WTC11 (cell line): ENCODE data around the gene NSMCE3. TPM values are rescaled to one million over a fixed set of nuclear protein-coding genes. Genes with fewer than 3 reads are reported as not detected.

Source experiments
- ATAC-seq: fragments of 200-7000 bp; cut with Tn5 transposase; 2 replicates; pipeline ENCODE4 v1.10.0; 2021; ENCODE audit warnings: mild to moderate bottlenecking, moderate library complexity
- CTCF ChIA-PET: fragments of 300-600 bp; sonication (Branson Sonifier 250); formaldehyde crosslinking; loops from one replicate; lab custom pipeline; 2021; ENCODE audit warnings: antibody characterized with exemption; lab: Charles Lee
- POLR2A ChIA-PET: fragments of 350-600 bp; sonication (Branson Sonifier 250); formaldehyde crosslinking; loops from one replicate; lab custom pipeline; 2021; ENCODE audit warnings: antibody characterized with exemption; lab: Charles Lee
- DNase-seq: peaks from one replicate; pipeline ENCODE4 v3.0.0; 2021; ENCODE audit warnings: low spot score
- H3K27ac Mint-ChIP-seq: 2 replicates; pipeline ENCODE4 v1.8.0; 2021; ENCODE audit warnings: mixed read lengths
- H3K27me3 Mint-ChIP-seq: 2 replicates; pipeline ENCODE4 v1.8.0; 2021; ENCODE audit warnings: low read depth, mild to moderate bottlenecking, moderate library complexity, mixed read lengths
- H3K36me3 Mint-ChIP-seq: 2 replicates; pipeline ENCODE4 v1.8.0; 2021; ENCODE audit warnings: mixed read lengths
- H3K4me1 Mint-ChIP-seq: 2 replicates; pipeline ENCODE4 v1.8.0; 2022; ENCODE audit warnings: mixed read lengths
- H3K4me3 Mint-ChIP-seq: 2 replicates; pipeline ENCODE4 v1.8.0; 2021; ENCODE audit warnings: mild to moderate bottlenecking, moderate library complexity, mixed read lengths
- H3K9me3 Mint-ChIP-seq: 2 replicates; pipeline ENCODE4 v1.8.0; 2021; ENCODE audit warnings: mixed read lengths
- ATF3 ChIP-seq: sonication (generic); formaldehyde crosslinking; conservative IDR thresholded peaks from 2 replicates; pipeline ENCODE4 v1.8.1; 2022; ENCODE audit warnings: mild to moderate bottlenecking, missing genetic modification reagents
- CREB1 ChIP-seq: sonication (generic); formaldehyde crosslinking; IDR thresholded peaks from 2 replicates; pipeline ENCODE4 v1.8.0; 2023; ENCODE audit warnings: mild to moderate bottlenecking, missing genetic modification reagents
- FOXP4 ChIP-seq: sonication (generic); formaldehyde crosslinking; IDR thresholded peaks from 2 replicates; pipeline ENCODE4 v1.8.0; 2022; ENCODE audit warnings: mild to moderate bottlenecking, missing genetic modification reagents
- HMGA2 ChIP-seq: fragments of 250-450 bp; sonication (Bioruptor Pico); IDR thresholded peaks from 2 replicates; pipeline ENCODE4 v1.4.0; 2021; ENCODE audit warnings: mild to moderate bottlenecking, moderate library complexity
- NFE2L1 ChIP-seq: sonication (generic); formaldehyde crosslinking; IDR thresholded peaks from 2 replicates; pipeline ENCODE4 v1.8.1; 2023; ENCODE audit warnings: missing genetic modification reagents
- NR2C2 ChIP-seq: sonication (generic); formaldehyde crosslinking; IDR thresholded peaks from 2 replicates; pipeline ENCODE4 v1.8.0; 2022; ENCODE audit warnings: mild to moderate bottlenecking, missing genetic modification reagents
- RORB ChIP-seq: fragments of 250-450 bp; sonication (Bioruptor Pico); IDR thresholded peaks from 2 replicates; pipeline ENCODE4 v1.9.0; 2021; ENCODE audit warnings: mild to moderate bottlenecking
- ZNF219 ChIP-seq: sonication (generic); formaldehyde crosslinking; IDR thresholded peaks from 2 replicates; pipeline ENCODE4 v1.8.0; 2023; ENCODE audit warnings: missing genetic modification reagents, mild to moderate bottlenecking, borderline replicate concordance
- ZNF425 ChIP-seq: fragments of 250-450 bp; sonication (Bioruptor Pico); conservative IDR thresholded peaks from 2 replicates; pipeline ENCODE4 v1.9.0; 2021; ENCODE audit warnings: mild to moderate bottlenecking
- ZNF512 ChIP-seq: sonication (generic); formaldehyde crosslinking; IDR thresholded peaks from 2 replicates; pipeline ENCODE4 v1.8.1; 2022; ENCODE audit warnings: missing genetic modification reagents, borderline replicate concordance
- ZNF671 ChIP-seq: fragments of 250-450 bp; sonication (Bioruptor Pico); IDR thresholded peaks from 2 replicates; pipeline ENCODE4 v1.8.0; 2021; ENCODE audit warnings: mild to moderate bottlenecking
- total RNA-seq: library from RNA; stranded (reverse); gene quantifications from 3 replicates; pipeline ENCODE4 v1.2.3, GENCODE V29; 2021
- TF ChIP-seq, protein P1 (sequence below): sonication (generic); formaldehyde crosslinking; IDR thresholded peaks from 2 replicates; pipeline ENCODE4 v1.8.1; 2023; ENCODE audit warnings: mild to moderate bottlenecking, moderate library complexity, missing genetic modification reagents
- TF ChIP-seq, protein P2 (sequence below): fragments of 250-450 bp; sonication (Bioruptor Pico); IDR thresholded peaks from 2 replicates; pipeline ENCODE4 v1.9.0; 2021; ENCODE audit warnings: mild to moderate bottlenecking
- TF ChIP-seq, protein P3 (sequence below): fragments of 250-450 bp; sonication (Bioruptor Pico); IDR thresholded peaks from 2 replicates; pipeline ENCODE4 v1.9.0; 2021; ENCODE audit warnings: moderate library complexity, mild to moderate bottlenecking, inconsistent platforms, borderline replicate concordance
- TF ChIP-seq, protein P4 (sequence below): sonication (generic); formaldehyde crosslinking; IDR thresholded peaks from 2 replicates; pipeline ENCODE4 v1.8.0; 2023; ENCODE audit warnings: mild to moderate bottlenecking, missing genetic modification reagents

NSMCE3 gene
- total RNA-seq, 1 experiment from 2014 or later, result 6.6 TPM

DNA sequence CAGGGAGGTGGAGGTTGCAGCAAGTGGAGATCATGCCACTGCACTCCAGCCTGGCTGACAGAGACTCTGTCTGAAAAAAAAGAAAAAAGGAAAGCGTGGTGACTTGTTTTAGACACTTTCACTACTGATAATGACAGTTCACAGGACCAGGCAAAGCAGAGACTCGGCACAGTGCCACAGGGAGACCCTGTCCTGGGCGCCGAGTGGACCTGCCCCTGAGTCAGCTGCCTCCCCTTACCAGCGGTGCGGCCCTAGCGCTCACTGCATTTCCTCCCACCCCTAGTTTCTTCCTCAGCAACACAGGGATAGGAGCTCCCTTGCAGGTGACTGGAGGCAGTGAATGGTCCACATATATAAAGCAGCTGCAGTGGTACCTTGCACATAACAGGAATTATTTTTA is 38.7 kb upstream of the NSMCE3 start:
- Mint-ChIP-seq H3K27me3 (no peaks in the 10 kb centered on the region), H3K36me3 (no peaks in the 10 kb centered on the region), H3K9me3 (no peaks in the 10 kb centered on the region), H3K27ac (no peak overlapping the region), H3K4me3 (no peak overlapping the region), H3K4me1 (no peaks in the 10 kb centered on the region)
- ChIA-PET CTCF (interaction anchor here (1.3 kb wide), 1 partner anchor 168 kb away, joined by 4 read pairs; no protein-coding TSS in a partner anchor), POLR2A (no interaction called here)
- no peak for DNase-seq
- ATAC-seq, result no peak
- TF ChIP-seq, protein P1, sequence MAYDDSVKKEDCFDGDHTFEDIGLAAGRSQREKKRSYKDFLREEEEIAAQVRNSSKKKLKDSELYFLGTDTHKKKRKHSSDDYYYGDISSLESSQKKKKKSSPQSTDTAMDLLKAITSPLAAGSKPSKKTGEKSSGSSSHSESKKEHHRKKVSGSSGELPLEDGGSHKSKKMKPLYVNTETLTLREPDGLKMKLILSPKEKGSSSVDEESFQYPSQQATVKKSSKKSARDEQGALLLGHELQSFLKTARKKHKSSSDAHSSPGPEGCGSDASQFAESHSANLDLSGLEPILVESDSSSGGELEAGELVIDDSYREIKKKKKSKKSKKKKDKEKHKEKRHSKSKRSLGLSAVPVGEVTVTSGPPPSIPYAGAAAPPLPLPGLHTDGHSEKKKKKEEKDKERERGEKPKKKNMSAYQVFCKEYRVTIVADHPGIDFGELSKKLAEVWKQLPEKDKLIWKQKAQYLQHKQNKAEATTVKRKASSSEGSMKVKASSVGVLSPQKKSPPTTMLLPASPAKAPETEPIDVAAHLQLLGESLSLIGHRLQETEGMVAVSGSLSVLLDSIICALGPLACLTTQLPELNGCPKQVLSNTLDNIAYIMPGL (CRISPR knock-in tag), result no peak
- no peak for TF ChIP-seq ZNF425 (CRISPR knock-in tag)

- no peaks in the 10 kb centered on the region for H3K9me3 Mint-ChIP-seq
- no peaks in the 10 kb centered on the region for H3K27me3 Mint-ChIP-seq
- H3K4me1 Mint-ChIP-seq, result no peaks in the 10 kb centered on the region
- H3K36me3 Mint-ChIP-seq, result no peaks in the 10 kb centered on the region
- ATAC-seq (no peak), DNase-seq (no peak)
- CTCF ChIA-PET, result no interaction called here
- H3K4me3 Mint-ChIP-seq, result no peak overlapping the region
- TF ChIP-seq HMGA2 (CRISPR knock-in tag), result no peak
- TF ChIP-seq RORB (CRISPR knock-in tag), result no peak
- no peak for TF ChIP-seq ZNF512 (CRISPR knock-in tag)
- no peak for TF ChIP-seq ZNF219 (CRISPR knock-in tag)
- TF ChIP-seq, protein P2, sequence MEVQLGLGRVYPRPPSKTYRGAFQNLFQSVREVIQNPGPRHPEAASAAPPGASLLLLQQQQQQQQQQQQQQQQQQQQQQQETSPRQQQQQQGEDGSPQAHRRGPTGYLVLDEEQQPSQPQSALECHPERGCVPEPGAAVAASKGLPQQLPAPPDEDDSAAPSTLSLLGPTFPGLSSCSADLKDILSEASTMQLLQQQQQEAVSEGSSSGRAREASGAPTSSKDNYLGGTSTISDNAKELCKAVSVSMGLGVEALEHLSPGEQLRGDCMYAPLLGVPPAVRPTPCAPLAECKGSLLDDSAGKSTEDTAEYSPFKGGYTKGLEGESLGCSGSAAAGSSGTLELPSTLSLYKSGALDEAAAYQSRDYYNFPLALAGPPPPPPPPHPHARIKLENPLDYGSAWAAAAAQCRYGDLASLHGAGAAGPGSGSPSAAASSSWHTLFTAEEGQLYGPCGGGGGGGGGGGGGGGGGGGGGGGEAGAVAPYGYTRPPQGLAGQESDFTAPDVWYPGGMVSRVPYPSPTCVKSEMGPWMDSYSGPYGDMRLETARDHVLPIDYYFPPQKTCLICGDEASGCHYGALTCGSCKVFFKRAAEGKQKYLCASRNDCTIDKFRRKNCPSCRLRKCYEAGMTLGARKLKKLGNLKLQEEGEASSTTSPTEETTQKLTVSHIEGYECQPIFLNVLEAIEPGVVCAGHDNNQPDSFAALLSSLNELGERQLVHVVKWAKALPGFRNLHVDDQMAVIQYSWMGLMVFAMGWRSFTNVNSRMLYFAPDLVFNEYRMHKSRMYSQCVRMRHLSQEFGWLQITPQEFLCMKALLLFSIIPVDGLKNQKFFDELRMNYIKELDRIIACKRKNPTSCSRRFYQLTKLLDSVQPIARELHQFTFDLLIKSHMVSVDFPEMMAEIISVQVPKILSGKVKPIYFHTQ, result no peak
- TF ChIP-seq NR2C2 (CRISPR knock-in tag), result no peak
- TF ChIP-seq, protein P3, sequence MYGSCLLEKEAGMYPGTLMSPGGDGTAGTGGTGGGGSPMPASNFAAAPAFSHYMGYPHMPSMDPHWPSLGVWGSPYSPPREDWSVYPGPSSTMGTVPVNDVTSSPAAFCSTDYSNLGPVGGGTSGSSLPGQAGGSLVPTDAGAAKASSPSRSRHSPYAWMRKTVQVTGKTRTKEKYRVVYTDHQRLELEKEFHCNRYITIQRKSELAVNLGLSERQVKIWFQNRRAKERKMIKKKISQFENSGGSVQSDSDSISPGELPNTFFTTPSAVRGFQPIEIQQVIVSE (CRISPR knock-in tag), result no peak
- POLR2A ChIA-PET, result no interaction called here
- no peak overlapping the region for H3K27ac Mint-ChIP-seq
These were observed 35.9 kb upstream of the NSMCE3 start for GRCh38 chr15:29305556-29305955.

DNA sequence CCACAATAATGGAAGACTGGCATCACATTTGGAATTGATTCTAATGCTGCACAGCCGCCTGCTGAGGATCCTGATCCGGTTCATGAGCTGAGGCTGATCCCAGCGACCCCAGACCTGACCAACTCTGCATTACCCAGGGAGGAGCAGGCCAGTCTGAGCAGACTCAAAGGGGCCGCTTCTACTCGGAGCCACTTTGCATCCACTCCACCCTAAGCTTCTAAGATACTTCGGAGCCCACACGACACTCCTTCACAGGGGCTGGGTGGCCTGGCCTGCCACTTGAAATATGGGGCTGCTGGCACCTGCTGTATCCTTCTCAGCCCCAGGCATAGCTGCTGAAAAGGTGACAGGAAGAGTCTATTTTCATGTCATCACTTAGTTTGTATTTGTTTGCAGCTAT is 33.2 kb upstream of the NSMCE3 start:
- ChIA-PET POLR2A (no interaction called here), CTCF (interaction anchor here (2.4 kb wide), 1 partner anchor 163 kb away, joined by 7 read pairs; no protein-coding TSS in a partner anchor)
- ATAC-seq (no peak), DNase-seq (no peak)
- Mint-ChIP-seq H3K4me3 (no peak overlapping the region), H3K36me3 (no peaks in the 10 kb centered on the region), H3K9me3 (no peaks in the 10 kb centered on the region), H3K27ac (no peak overlapping the region), H3K4me1 (no peaks in the 10 kb centered on the region), H3K27me3 (no peaks in the 10 kb centered on the region)
- no peak for TF ChIP-seq CREB1
- TF ChIP-seq, protein P4, sequence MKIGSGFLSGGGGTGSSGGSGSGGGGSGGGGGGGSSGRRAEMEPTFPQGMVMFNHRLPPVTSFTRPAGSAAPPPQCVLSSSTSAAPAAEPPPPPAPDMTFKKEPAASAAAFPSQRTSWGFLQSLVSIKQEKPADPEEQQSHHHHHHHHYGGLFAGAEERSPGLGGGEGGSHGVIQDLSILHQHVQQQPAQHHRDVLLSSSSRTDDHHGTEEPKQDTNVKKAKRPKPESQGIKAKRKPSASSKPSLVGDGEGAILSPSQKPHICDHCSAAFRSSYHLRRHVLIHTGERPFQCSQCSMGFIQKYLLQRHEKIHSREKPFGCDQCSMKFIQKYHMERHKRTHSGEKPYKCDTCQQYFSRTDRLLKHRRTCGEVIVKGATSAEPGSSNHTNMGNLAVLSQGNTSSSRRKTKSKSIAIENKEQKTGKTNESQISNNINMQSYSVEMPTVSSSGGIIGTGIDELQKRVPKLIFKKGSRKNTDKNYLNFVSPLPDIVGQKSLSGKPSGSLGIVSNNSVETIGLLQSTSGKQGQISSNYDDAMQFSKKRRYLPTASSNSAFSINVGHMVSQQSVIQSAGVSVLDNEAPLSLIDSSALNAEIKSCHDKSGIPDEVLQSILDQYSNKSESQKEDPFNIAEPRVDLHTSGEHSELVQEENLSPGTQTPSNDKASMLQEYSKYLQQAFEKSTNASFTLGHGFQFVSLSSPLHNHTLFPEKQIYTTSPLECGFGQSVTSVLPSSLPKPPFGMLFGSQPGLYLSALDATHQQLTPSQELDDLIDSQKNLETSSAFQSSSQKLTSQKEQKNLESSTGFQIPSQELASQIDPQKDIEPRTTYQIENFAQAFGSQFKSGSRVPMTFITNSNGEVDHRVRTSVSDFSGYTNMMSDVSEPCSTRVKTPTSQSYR, result no peak
- no peak for TF ChIP-seq HMGA2 (CRISPR knock-in tag)
- TF ChIP-seq ZNF671 (CRISPR knock-in tag), result no peak
- no peak for TF ChIP-seq ATF3 (CRISPR knock-in tag)
- no peak for TF ChIP-seq FOXP4
- no peak for TF ChIP-seq NFE2L1 (CRISPR knock-in tag)
